Measurements from ENCODE around the gene ID3.

DNA sequence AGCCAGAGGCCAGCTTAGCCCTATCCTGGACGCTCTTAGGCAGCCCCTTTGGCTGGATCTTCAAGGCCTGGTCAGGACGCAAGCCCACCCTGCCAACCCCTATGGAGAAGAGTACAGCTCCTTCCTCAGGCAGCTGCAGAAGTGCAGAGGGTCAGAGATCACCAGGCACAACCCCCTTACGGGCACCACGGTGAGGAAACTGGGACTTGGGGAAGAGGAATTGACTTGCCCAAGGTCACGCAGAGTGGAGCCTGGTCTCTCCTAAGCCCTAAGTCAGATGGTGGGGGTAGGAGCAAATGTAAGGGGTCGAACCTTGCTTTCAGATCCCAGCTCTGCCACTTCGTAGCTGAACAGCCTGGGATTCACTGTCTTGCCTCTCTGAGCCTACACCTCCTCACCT is 31.9 kb downstream of the ID3 start:
- TF ChIP-seq, protein P1, sequence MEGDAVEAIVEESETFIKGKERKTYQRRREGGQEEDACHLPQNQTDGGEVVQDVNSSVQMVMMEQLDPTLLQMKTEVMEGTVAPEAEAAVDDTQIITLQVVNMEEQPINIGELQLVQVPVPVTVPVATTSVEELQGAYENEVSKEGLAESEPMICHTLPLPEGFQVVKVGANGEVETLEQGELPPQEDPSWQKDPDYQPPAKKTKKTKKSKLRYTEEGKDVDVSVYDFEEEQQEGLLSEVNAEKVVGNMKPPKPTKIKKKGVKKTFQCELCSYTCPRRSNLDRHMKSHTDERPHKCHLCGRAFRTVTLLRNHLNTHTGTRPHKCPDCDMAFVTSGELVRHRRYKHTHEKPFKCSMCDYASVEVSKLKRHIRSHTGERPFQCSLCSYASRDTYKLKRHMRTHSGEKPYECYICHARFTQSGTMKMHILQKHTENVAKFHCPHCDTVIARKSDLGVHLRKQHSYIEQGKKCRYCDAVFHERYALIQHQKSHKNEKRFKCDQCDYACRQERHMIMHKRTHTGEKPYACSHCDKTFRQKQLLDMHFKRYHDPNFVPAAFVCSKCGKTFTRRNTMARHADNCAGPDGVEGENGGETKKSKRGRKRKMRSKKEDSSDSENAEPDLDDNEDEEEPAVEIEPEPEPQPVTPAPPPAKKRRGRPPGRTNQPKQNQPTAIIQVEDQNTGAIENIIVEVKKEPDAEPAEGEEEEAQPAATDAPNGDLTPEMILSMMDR (IDR thresholded peaks at IDR 0.05 in 8 of 11, conservative IDR thresholded peaks at IDR 0.05 in 3 of 11) = no peak
- no peak for TF ChIP-seq POLR2A (IDR thresholded peaks at IDR 0.05)
